Smooth muscle cell (in vitro differentiated cells): ENCODE data around the gene MYL6B. TPM values are rescaled to one million over a fixed set of nuclear protein-coding genes. Genes with fewer than 3 reads are reported as not detected.

ENCODE experiments used
- DNase-seq: peaks from one replicate; lab custom pipeline; 2025; ENCODE audit not compliant: unreplicated experiment; lab: John Stamatoyannopoulos, UW
- H2AFZ ChIP-seq: fragments of 200-600 bp; sonication (generic); 2 replicates; pipeline ENCODE4 v1.6.0; 2016; ENCODE audit warnings: antibody characterized with exemption, low read depth, mild to moderate bottlenecking
- H3F3A ChIP-seq: fragments of 200-600 bp; sonication (generic); 2 replicates; pipeline ENCODE4 v1.6.0; 2017; ENCODE audit warnings: antibody characterized with exemption, low read depth
- H3K27ac ChIP-seq: fragments of 200-600 bp; sonication (generic); 2 replicates; pipeline ENCODE4 v1.5.1; 2016; ENCODE audit warnings: low read depth, mild to moderate bottlenecking
- H3K27me3 ChIP-seq: fragments of 200-600 bp; sonication (generic); 2 replicates; pipeline ENCODE4 v1.6.1; 2016; ENCODE audit warnings: low read depth, mild to moderate bottlenecking
- H3K36me3 ChIP-seq: fragments of 200-600 bp; sonication (generic); 2 replicates; pipeline ENCODE4 v1.5.1; 2016; ENCODE audit warnings: low read depth
- H3K4me1 ChIP-seq: fragments of 200-600 bp; sonication (generic); 2 replicates; pipeline ENCODE4 v1.5.1; 2016; ENCODE audit warnings: low read depth
- H3K4me2 ChIP-seq: fragments of 200-600 bp; sonication (generic); 2 replicates; pipeline ENCODE4 v1.6.0; 2016; ENCODE audit warnings: mild to moderate bottlenecking
- H3K4me3 ChIP-seq: fragments of 200-600 bp; sonication (generic); 2 replicates; pipeline ENCODE4 v1.5.1; 2016; ENCODE audit warnings: mild to moderate bottlenecking
- H3K79me2 ChIP-seq: fragments of 200-600 bp; sonication (generic); 2 replicates; pipeline ENCODE4 v1.6.0; 2016; ENCODE audit warnings: low read depth, mild to moderate bottlenecking
- H3K9ac ChIP-seq: fragments of 200-600 bp; sonication (generic); 2 replicates; pipeline ENCODE4 v1.6.0; 2016; ENCODE audit warnings: low read depth
- H3K9me3 ChIP-seq: fragments of 200-600 bp; sonication (generic); replicated peaks from 2 replicates; pipeline ENCODE4 v1.5.1; 2016; ENCODE audit warnings: low read depth
- H4K20me1 ChIP-seq: fragments of 200-600 bp; sonication (generic); 2 replicates; pipeline ENCODE4 v1.6.0; 2016; ENCODE audit warnings: low read depth
- CTCF ChIP-seq: fragments of 200-600 bp; sonication (generic); IDR thresholded peaks from 2 replicates; pipeline ENCODE4 v1.5.1; 2017; ENCODE audit warnings: borderline replicate concordance, mild to moderate bottlenecking, antibody characterized with exemption; ENCODE audit not compliant: insufficient read depth, poor library complexity, severe bottlenecking
- WGBS: methylation state at CpG from one replicate; pipeline ENCODE4 v1.1.7; 2016; ENCODE audit warnings: low lambda C conversion rate; 5-methylcytosine and 5-hydroxymethylcytosine counted together
- polyA plus RNA-seq: library from polyadenylated mRNA; unstranded; fragments of >200 nt; fragmentation: Nextera tagmentation; extraction: Ambion mirVana; gene quantifications from 2 replicates; pipeline ENCODE4 v1.2.1, GENCODE V29; 2016
- total RNA-seq: library from RNA; depleted of rRNA; stranded (reverse); fragments of >200 nt; gene quantifications from 2 replicates; pipeline ENCODE4 v1.2.3, GENCODE V29; 2014

MYL6B gene
- total and polyA plus RNA-seq, 2 experiments from 2014 or later, result 44.5 to 121 TPM

DNA sequence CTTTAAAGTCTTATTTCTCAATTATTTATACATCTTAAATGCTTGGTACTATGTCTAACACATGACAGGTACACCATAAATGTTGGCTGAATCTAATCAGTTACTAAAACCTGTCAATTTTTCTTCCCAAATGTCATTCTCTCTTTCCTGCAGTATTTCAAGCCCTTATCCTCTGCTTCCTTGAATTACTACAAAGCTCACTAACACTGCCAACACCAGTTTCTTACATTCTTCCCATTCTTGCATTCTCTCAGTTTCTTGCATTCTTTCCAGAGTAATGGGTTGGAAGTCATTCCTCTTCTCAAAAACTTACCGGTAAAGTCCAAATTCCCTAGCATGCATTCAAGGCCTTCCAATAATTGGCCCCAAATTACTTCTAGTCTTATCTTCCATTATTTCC lies 46.4 kb downstream of the MYL6B start:
- no peak for TF ChIP-seq CTCF
- Histone ChIP-seq H3K4me2 (no peak overlapping the region), H3K27ac (no peak overlapping the region), H3K4me1 (no peaks in the 10 kb centered on the region), H2AFZ (no peak overlapping the region), H3K9me3 (no peaks in the 10 kb centered on the region), H3K4me3 (no peak overlapping the region), H3F3A (peaks cover 8% of the 10 kb centered on the region), H4K20me1 (no peaks in the 10 kb centered on the region), H3K79me2 (no peaks in the 10 kb centered on the region), H3K36me3 (no peaks in the 10 kb centered on the region), H3K9ac (no peak overlapping the region), H3K27me3 (no peaks in the 10 kb centered on the region)
- no peak for DNase-seq
- WGBS, result 23% methylated on average over 1 of the region's 1 CpG

GRCh38 chr12:56202366-56202765 lies 50.0 kb downstream of the MYL6B start:
- 81% methylated on average over 1 of the region's 1 CpG for WGBS
- Histone ChIP-seq H3K4me3 (no peak overlapping the region), H3K27me3 (no peaks in the 10 kb centered on the region), H3K27ac (no peak overlapping the region), H3F3A (peaks cover 22% of the 10 kb centered on the region), H3K9ac (no peak overlapping the region), H3K4me1 (no peaks in the 10 kb centered on the region), H3K9me3 (no peaks in the 10 kb centered on the region), H3K79me2 (no peaks in the 10 kb centered on the region), H4K20me1 (no peaks in the 10 kb centered on the region), H3K4me2 (no peak overlapping the region), H3K36me3 (no peaks in the 10 kb centered on the region), H2AFZ (no peak overlapping the region)
- DNase-seq, result no peak
- TF ChIP-seq CTCF, result no peak

DNA sequence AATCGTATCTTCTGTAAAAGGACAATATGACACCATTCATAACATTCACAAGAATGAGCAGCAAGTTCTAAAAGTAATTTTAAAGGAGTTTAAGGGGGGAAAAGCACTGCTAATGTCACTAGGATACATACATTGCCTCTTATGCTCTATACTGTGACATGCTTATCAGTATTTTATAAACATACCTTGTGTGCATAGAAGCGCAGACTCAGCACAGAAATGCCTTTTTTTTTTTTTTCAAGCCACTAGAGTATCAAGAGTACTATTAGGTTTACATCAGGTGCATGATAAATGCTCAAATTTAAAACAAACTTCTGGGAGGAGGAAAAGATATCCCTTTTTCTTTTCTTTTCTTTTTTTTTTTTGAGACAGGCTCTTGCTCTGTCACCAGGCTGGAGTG lies 50.5 kb downstream of the MYL6B start:
- Histone ChIP-seq H4K20me1 (no peaks in the 10 kb centered on the region), H3K9me3 (no peaks in the 10 kb centered on the region), H3K79me2 (no peaks in the 10 kb centered on the region), H3K4me3 (no peak overlapping the region), H3K9ac (no peak overlapping the region), H3K4me1 (no peaks in the 10 kb centered on the region), H2AFZ (no peak overlapping the region), H3K27ac (no peak overlapping the region), H3K4me2 (no peak overlapping the region), H3K36me3 (no peaks in the 10 kb centered on the region), H3F3A (peaks cover 19% of the 10 kb centered on the region), H3K27me3 (no peaks in the 10 kb centered on the region)
- no peak for TF ChIP-seq CTCF
- no peak for DNase-seq
- 86% methylated on average over 2 of the region's 2 CpGs for WGBS

GRCh38 chr12:56204275-56204674 lies 51.9 kb downstream of the MYL6B start:
- Histone ChIP-seq H3K4me1 (no peaks in the 10 kb centered on the region), H2AFZ (no peak overlapping the region), H3K27ac (no peak overlapping the region), H3K4me2 (no peak overlapping the region), H4K20me1 (no peaks in the 10 kb centered on the region), H3K36me3 (no peaks in the 10 kb centered on the region), H3K27me3 (no peaks in the 10 kb centered on the region), H3F3A (peaks cover 17% of the 10 kb centered on the region), H3K4me3 (no peak overlapping the region), H3K9ac (no peak overlapping the region), H3K79me2 (no peaks in the 10 kb centered on the region), H3K9me3 (no peaks in the 10 kb centered on the region)
- no peak for TF ChIP-seq CTCF
- no peak for DNase-seq
